ENCODE results near the gene E2F2.

E2F2 gene

GRCh38 chr1:23517581-23517980 lies 13.5 kb downstream of the E2F2 start:
- no peaks in the 10 kb centered on the region for H3K27me3 ChIP-seq (ENCODE audit: insufficient read depth, low read depth, severe bottlenecking)
- no peak overlapping the region for H3K4me3 ChIP-seq (ENCODE audit: low read depth, low read length)
- peaks cover 91% of the 10 kb centered on the region for H3K36me3 ChIP-seq
- no peaks in the 10 kb centered on the region for H3K9me3 ChIP-seq (ENCODE audit: severe bottlenecking)
- no peak for TF ChIP-seq CTCF (IDR thresholded peaks at IDR 0.05; ENCODE audit: low read depth, low read length)
- no peak overlapping the region for H3K27ac ChIP-seq
- no peak for DNase-seq

GRCh38 chr1:23515905-23516304 lies 15.1 kb downstream of the E2F2 start:
- no peaks in the 10 kb centered on the region for H3K9me3 ChIP-seq (ENCODE audit: severe bottlenecking)
- H3K4me3 ChIP-seq (ENCODE audit: low read depth, low read length): no peak overlapping the region
- no peak for TF ChIP-seq CTCF (IDR thresholded peaks at IDR 0.05; ENCODE audit: low read depth, low read length)
- no peak overlapping the region for H3K27ac ChIP-seq
- no peaks in the 10 kb centered on the region for H3K27me3 ChIP-seq (ENCODE audit: insufficient read depth, low read depth, severe bottlenecking)
- DNase-seq: no peak
- H3K36me3 ChIP-seq: peaks cover 90% of the 10 kb centered on the region

GRCh38 chr1:23514111-23514679 lies 16.8 kb downstream of the E2F2 start:
- Histone ChIP-seq H3K27ac (no peak overlapping the region), H3K4me3 (ENCODE audit: low read depth, low read length) (no peak overlapping the region), H3K36me3 (peaks cover 92% of the 10 kb centered on the region), H3K27me3 (ENCODE audit: insufficient read depth, low read depth, severe bottlenecking) (no peaks in the 10 kb centered on the region), H3K9me3 (ENCODE audit: severe bottlenecking) (no peaks in the 10 kb centered on the region)
- no peak for TF ChIP-seq CTCF (IDR thresholded peaks at IDR 0.05; ENCODE audit: low read depth, low read length)
- no peak for DNase-seq

GRCh38 chr1:23509896-23510295 lies 21.1 kb downstream of the E2F2 start:
- no peak overlapping the region for H3K4me3 ChIP-seq (ENCODE audit: low read depth, low read length)
- H3K36me3 ChIP-seq: peaks cover 81% of the 10 kb centered on the region
- DNase-seq: no peak
- H3K27ac ChIP-seq: no peak overlapping the region
- TF ChIP-seq CTCF (IDR thresholded peaks at IDR 0.05; ENCODE audit: low read depth, low read length): no peak
- H3K27me3 ChIP-seq (ENCODE audit: insufficient read depth, low read depth, severe bottlenecking): no peaks in the 10 kb centered on the region
- H3K9me3 ChIP-seq (ENCODE audit: severe bottlenecking): no peaks in the 10 kb centered on the region

- H3K36me3 ChIP-seq: peaks cover 49% of the 10 kb centered on the region
- no peak for TF ChIP-seq CTCF (IDR thresholded peaks at IDR 0.05; ENCODE audit: low read depth, low read length)
- H3K9me3 ChIP-seq (ENCODE audit: severe bottlenecking): no peaks in the 10 kb centered on the region
- H3K27ac ChIP-seq: no peak overlapping the region
- DNase-seq: no peak
- H3K4me3 ChIP-seq (ENCODE audit: low read depth, low read length): no peak overlapping the region
- H3K27me3 ChIP-seq (ENCODE audit: insufficient read depth, low read depth, severe bottlenecking): no peaks in the 10 kb centered on the region
Observed at GRCh38 chr1:23506376-23507107, 24.5 kb downstream of the E2F2 start.
